Measurements from ENCODE around the gene EDN1.

The EDN1 gene

DNA sequence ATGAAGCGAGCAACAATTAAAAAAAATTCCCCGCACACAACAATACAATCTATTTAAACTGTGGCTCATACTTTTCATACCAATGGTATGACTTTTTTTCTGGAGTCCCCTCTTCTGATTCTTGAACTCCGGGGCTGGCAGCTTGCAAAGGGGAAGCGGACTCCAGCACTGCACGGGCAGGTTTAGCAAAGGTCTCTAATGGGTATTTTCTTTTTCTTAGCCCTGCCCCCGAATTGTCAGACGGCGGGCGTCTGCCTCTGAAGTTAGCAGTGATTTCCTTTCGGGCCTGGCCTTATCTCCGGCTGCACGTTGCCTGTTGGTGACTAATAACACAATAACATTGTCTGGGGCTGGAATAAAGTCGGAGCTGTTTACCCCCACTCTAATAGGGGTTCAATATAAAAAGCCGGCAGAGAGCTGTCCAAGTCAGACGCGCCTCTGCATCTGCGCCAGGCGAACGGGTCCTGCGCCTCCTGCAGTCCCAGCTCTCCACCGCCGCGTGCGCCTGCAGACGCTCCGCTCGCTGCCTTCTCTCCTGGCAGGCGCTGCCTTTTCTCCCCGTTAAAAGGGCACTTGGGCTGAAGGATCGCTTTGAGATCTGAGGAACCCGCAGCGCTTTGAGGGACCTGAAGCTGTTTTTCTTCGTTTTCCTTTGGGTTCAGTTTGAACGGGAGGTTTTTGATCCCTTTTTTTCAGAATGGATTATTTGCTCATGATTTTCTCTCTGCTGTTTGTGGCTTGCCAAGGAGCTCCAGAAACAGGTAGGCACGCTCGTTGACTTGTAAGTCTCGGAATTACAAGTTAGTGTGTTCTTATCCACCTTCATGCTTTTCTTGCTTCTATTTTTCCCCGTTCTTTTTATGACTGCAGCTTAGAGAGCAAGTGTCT is at the start of gene EDN1:
Gene EDN1, plus strand, starts transcription at position 429 of the 888 bp plus-strand sequence. Its CDS starts 269 bp downstream, at position 698.
- TF ChIP-seq, protein P1, sequence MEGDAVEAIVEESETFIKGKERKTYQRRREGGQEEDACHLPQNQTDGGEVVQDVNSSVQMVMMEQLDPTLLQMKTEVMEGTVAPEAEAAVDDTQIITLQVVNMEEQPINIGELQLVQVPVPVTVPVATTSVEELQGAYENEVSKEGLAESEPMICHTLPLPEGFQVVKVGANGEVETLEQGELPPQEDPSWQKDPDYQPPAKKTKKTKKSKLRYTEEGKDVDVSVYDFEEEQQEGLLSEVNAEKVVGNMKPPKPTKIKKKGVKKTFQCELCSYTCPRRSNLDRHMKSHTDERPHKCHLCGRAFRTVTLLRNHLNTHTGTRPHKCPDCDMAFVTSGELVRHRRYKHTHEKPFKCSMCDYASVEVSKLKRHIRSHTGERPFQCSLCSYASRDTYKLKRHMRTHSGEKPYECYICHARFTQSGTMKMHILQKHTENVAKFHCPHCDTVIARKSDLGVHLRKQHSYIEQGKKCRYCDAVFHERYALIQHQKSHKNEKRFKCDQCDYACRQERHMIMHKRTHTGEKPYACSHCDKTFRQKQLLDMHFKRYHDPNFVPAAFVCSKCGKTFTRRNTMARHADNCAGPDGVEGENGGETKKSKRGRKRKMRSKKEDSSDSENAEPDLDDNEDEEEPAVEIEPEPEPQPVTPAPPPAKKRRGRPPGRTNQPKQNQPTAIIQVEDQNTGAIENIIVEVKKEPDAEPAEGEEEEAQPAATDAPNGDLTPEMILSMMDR (IDR thresholded peaks at IDR 0.05) = no peak

DNA sequence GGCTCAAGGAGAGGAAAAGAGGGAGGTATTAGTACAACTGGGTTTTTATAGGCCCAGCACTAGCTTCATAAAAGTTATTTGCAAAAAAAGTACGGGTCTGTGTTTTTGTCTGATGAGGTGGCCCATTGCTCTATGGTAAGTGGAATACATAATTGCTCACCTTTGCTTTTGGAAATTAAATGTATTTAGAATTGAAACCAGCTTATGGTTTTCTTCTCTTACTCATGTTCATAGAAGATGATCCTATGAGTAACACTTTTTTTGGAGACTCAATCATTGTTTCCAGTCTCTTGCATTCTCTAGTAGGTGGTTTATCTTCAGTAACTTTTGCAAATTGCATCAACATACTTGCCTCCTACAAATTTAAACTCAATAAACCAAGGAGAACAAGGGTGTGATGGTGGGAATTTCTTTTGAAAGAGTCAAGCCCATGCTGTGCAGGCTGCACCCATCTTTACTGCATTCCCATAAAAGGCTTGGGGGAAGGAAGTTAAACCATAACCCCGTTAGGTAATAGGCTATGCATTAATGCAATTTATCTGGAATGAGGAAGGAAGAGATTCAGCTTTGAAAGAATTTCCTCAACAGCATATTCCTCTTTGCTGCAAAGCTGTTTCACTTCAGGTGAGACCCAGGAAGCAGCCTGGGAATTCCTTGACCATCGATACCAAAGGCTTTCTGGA is 48.5 kb upstream of the EDN1 start:
- TF ChIP-seq, protein P1 (IDR thresholded peaks at IDR 0.05) = no peak

DNA sequence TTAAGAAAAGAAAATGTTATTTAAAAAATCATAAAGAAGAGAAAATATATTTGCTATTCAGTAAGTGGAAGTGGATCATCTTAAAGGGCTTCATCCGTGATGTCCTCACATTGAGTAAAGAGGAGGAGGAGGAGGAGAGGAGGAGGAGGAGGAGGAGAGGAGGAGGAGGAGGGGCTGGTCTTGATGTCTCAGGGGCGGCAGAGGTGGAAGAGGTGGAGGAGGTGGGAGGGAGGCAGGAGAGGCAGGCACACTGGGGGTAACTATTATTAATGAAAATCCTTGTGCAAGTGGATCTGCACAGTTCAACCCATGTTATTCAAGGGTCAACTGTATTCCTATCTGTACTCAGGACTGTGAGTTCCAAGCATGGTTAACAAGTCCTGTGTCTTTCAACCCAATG is 47.0 kb upstream of the EDN1 start:
- TF ChIP-seq, protein P1 (IDR thresholded peaks at IDR 0.05) = no peak

DNA sequence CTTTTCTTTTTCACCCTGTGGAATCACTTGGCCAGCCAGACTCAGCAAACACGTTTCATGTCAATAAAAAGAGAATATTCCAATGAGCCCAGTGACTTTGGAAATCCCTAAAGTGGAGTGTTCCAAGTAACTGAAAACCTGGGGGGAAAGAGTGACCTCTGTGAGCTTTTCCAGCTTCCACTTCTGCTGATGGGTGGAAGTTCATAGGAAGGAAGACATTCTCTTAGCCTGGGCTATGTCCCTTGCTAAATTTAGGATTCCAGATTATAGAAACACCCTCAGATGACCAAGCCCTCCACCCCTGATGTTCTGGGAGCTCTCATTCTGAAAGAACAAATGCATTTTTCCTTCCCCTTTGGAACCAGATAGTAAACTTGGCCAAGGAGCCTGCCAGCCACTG is 44.8 kb upstream of the EDN1 start:
- TF ChIP-seq, protein P1 (IDR thresholded peaks at IDR 0.05) = no peak

DNA sequence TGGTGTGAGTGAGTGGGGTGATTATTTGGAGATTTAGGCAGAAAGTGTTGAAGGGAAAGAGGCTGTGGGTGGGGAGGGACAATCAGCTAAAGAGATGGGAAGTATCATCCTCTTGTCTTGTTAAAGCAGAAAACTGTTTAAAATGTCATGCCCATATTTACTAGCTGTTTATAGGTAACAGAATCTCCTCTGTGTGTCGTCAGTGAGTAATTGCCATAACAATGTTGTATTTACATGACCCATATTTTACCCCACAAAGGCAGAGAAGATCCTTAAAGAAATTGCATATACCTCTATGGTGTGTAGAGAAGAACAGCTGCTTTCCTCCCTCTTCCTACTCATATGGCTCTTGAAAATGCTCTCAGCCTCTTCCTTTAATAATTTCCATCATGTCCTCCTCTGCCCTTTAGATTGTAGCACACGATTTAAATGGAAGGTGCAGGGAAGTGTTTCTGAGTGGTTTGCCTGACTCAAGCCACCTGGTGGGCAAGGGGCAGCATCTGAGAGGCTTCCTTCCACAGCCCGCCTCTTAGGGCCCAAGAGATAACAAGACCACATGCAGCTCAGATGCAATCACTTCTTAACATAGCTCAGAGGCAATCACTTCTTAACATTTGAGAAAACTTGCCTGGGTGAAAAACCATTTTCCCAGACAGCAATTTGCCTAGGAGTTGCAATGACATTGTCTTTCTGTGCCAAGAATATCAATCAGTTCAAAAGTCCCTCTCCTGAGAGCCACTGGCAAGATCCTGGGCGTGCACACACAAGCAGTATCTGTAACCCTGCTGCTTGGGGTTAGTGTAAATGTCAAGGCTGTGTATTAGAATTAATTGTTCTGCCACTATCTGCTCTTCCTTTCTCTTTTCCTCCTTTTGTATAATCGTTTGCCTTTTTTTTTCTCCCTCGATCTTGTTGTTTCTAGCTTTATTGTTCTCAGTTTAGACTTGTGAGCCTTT is 44.1 kb upstream of the EDN1 start:
- TF ChIP-seq, protein P1 (IDR thresholded peaks at IDR 0.05) = no peak

DNA sequence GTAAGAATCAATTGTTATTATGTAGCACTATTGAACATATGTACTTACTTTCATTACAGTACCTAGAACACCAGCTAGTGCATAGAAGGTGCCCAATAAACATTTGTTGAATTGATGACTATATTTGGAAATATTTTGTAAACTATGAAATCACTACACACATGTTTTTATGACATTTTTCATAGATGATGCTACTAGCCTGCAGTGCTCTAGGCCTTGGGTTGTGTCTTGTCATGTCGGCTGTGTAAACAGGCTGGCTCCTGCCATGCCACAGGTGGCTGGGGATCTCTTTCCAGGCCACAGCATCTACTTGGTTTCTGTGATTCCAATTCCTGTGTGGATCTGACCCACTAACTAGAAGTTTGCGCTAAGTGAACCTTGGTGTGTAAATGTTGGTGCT is 43.3 kb upstream of the EDN1 start:
- TF ChIP-seq, protein P1 (IDR thresholded peaks at IDR 0.05) = no peak
